SK-N-SH treated with all-trans-retinoic acid at 6 μM for 48 hours (cell line): ENCODE measurements around the gene FOXE1.

ENCODE experiments used
- ATAC-seq: fragments of 200-7000 bp; cut with Tn5 transposase; 3 replicates; pipeline ENCODE4 v1.9.1; 2020; ENCODE audit warnings: mild to moderate bottlenecking, moderate library complexity
- BACH2 ChIP-seq: fragments of 250-450 bp; sonication (Bioruptor Pico); IDR thresholded peaks from 2 replicates; pipeline ENCODE4 v1.9.0; 2021; ENCODE audit warnings: mild to moderate bottlenecking, borderline replicate concordance
- CSDC2 ChIP-seq: fragments of 250-450 bp; sonication (Bioruptor Pico); IDR thresholded peaks from 2 replicates; pipeline ENCODE4 v1.5.0; 2020; ENCODE audit warnings: mild to moderate bottlenecking, moderate library complexity
- CSRNP3 ChIP-seq: fragments of 250-450 bp; sonication (Bioruptor Pico); IDR thresholded peaks from 2 replicates; pipeline ENCODE4 v1.5.1; 2021; ENCODE audit warnings: mild to moderate bottlenecking, moderate library complexity
- ESRRG ChIP-seq: fragments of 250-450 bp; sonication (Bioruptor Pico); IDR thresholded peaks from 2 replicates; pipeline ENCODE4 v1.6.1; 2021; ENCODE audit warnings: mild to moderate bottlenecking
- ISL1 ChIP-seq: fragments of 250-450 bp; sonication (Bioruptor Pico); IDR thresholded peaks from 2 replicates; pipeline ENCODE4 v2.1.2; 2022; ENCODE audit warnings: mild to moderate bottlenecking, moderate library complexity
- OSR1 ChIP-seq: fragments of 250-450 bp; sonication (Bioruptor Pico); IDR thresholded peaks from 2 replicates; pipeline ENCODE4 v1.8.0; 2022; ENCODE audit warnings: moderate library complexity, mild to moderate bottlenecking, inconsistent platforms
- PATZ1 ChIP-seq: fragments of 250-450 bp; sonication (Bioruptor Pico); IDR thresholded peaks from 2 replicates; pipeline ENCODE4 v1.8.0; 2020; ENCODE audit warnings: mild to moderate bottlenecking, moderate library complexity, borderline replicate concordance
- POU6F1 ChIP-seq: fragments of 250-450 bp; sonication (Bioruptor Pico); IDR thresholded peaks from 2 replicates; pipeline ENCODE4 v1.8.0; 2021; ENCODE audit warnings: low read depth, mild to moderate bottlenecking, moderate library complexity, borderline replicate concordance
- PPARA ChIP-seq: fragments of 250-450 bp; sonication (Bioruptor Pico); IDR thresholded peaks from 2 replicates; pipeline ENCODE4 v1.5.0; 2020; ENCODE audit warnings: mild to moderate bottlenecking, borderline replicate concordance
- RARB ChIP-seq: fragments of 250-450 bp; sonication (Bioruptor Pico); IDR thresholded peaks from 2 replicates; pipeline ENCODE4 v1.8.0; 2021; ENCODE audit warnings: mild to moderate bottlenecking, moderate library complexity
- SNAI2 ChIP-seq: fragments of 250-450 bp; sonication (Bioruptor Pico); IDR thresholded peaks from 2 replicates; pipeline ENCODE4 v1.5.0; 2020; ENCODE audit warnings: mild to moderate bottlenecking, moderate library complexity
- TCF4 ChIP-seq: fragments of 250-450 bp; sonication (Bioruptor Pico); IDR thresholded peaks from 2 replicates; pipeline ENCODE4 v1.8.0; 2021; ENCODE audit warnings: mild to moderate bottlenecking, moderate library complexity, borderline replicate concordance
- TOX ChIP-seq: fragments of 250-450 bp; sonication (Bioruptor Pico); IDR thresholded peaks from 2 replicates; pipeline ENCODE4 v1.8.0; 2021; ENCODE audit warnings: mild to moderate bottlenecking, moderate library complexity, borderline replicate concordance
- ZFP3 ChIP-seq: fragments of 250-450 bp; sonication (Bioruptor Pico); IDR thresholded peaks from 2 replicates; pipeline ENCODE4 v1.5.0; 2020; ENCODE audit warnings: mild to moderate bottlenecking, moderate library complexity
- ZFP30 ChIP-seq: fragments of 450-650 bp; formaldehyde crosslinking; IDR thresholded peaks from 2 replicates; pipeline ENCODE4 v1.5.0; 2022; ENCODE audit warnings: mild to moderate bottlenecking, moderate library complexity
- ZNF70 ChIP-seq: fragments of 450-650 bp; formaldehyde crosslinking; IDR thresholded peaks from 2 replicates; pipeline ENCODE4 v1.5.0; 2020; ENCODE audit warnings: mild to moderate bottlenecking, moderate library complexity
- ZNF8 ChIP-seq: fragments of 450-650 bp; formaldehyde crosslinking; IDR thresholded peaks from 2 replicates; pipeline ENCODE4 v1.5.0; 2020; ENCODE audit warnings: mild to moderate bottlenecking, moderate library complexity

Gene FOXE1

GRCh38 chr9:97852399-97853055 is 499 bp upstream of the FOXE1 start:
- TF ChIP-seq OSR1 (CRISPR knock-in tag) (no peak), SNAI2 (no peak), ESRRG (CRISPR knock-in tag) (no peak), BACH2 (CRISPR knock-in tag) (no peak)
- no peak for ATAC-seq

- ATAC-seq: peak; percentile 47; the same call in 2 of the 3 replicates
These were observed 1.0 kb downstream of the FOXE1 start for GRCh38 chr9:97853844-97854695.

GRCh38 chr9:97854696-97855485 is 1.9 kb downstream of the FOXE1 start:
- no peak for ATAC-seq
- TF ChIP-seq TCF4 (CRISPR knock-in tag) (no peak), RARB (no peak), POU6F1 (CRISPR knock-in tag) (no peak), ZFP30 (CRISPR knock-in tag) (no peak), ZNF70 (CRISPR knock-in tag) (no peak), TOX (CRISPR knock-in tag) (no peak), ZNF8 (no peak), ESRRG (CRISPR knock-in tag) (no peak), CSDC2 (CRISPR knock-in tag) (no peak), SNAI2 (no peak)
- TF ChIP-seq, all 23 proteins: peak for 0

More at GRCh38 chr9:97853844-97854695, 1.0 kb downstream of the FOXE1 start:
- no peak for TF ChIP-seq SNAI2
- no peak for TF ChIP-seq ZNF70 (CRISPR knock-in tag)
- no peak for TF ChIP-seq TOX (CRISPR knock-in tag)
- no peak for TF ChIP-seq ZFP3 (CRISPR knock-in tag)
- TF ChIP-seq PATZ1: no peak
- no peak for TF ChIP-seq POU6F1 (CRISPR knock-in tag)
- TF ChIP-seq ISL1 (CRISPR knock-in tag): no peak
- no peak for TF ChIP-seq RARB
- no peak for TF ChIP-seq PPARA
- no peak for TF ChIP-seq BACH2 (CRISPR knock-in tag)
- TF ChIP-seq TCF4 (CRISPR knock-in tag): no peak
- no peak for TF ChIP-seq OSR1 (CRISPR knock-in tag)
- no peak for TF ChIP-seq CSRNP3 (CRISPR knock-in tag)
- no peak for TF ChIP-seq CSDC2 (CRISPR knock-in tag)
- no peak for TF ChIP-seq ZFP30 (CRISPR knock-in tag)

GRCh38 chr9:97855486-97855875 is 2.5 kb downstream of the FOXE1 start:
- no peak for ATAC-seq
- no peak for TF ChIP-seq RARB
